Right atrium auricular region (tissue), 2 donors: ENCODE results near the gene DDX51. TPM values are rescaled to one million over a fixed set of nuclear protein-coding genes. Genes with fewer than 3 reads are reported as not detected.

Experiments
- DNase-seq: peaks from one replicate; pipeline ENCODE4 v3.0.0-alpha.2; 2019; ENCODE audit warnings: low spot score
- H3K27ac ChIP-seq, 2 donors: fragments of 200-600 bp; sonication (generic); 1 replicate in 1 of 2; 2 replicates in 1 of 2; pipeline ENCODE4 v1.5.1; 2016 to 2019
- H3K27me3 ChIP-seq, 2 donors: fragments of 200-600 bp; sonication (generic); one replicate each; pipeline versions ENCODE4 v1.5.1 to v1.6.0; 2017 to 2019
- H3K36me3 ChIP-seq: fragments of 200-600 bp; sonication (generic); one replicate; pipeline ENCODE4 v1.5.1; 2016
- H3K4me1 ChIP-seq, 2 donors: fragments of 200-600 bp; sonication (generic); one replicate each; pipeline versions ENCODE4 v1.5.1 to v1.6.0; 2017 to 2019
- H3K4me3 ChIP-seq, 2 donors: fragments of 200-600 bp; sonication (generic); 1 replicate in 1 of 2; 2 replicates in 1 of 2; pipeline ENCODE4 v1.5.1; 2017 to 2019; ENCODE audit warnings: mild to moderate bottlenecking in 1 of 2, moderate library complexity in 1 of 2
- H3K9me3 ChIP-seq, 2 donors: fragments of 200-600 bp; sonication (generic); one replicate each; pipeline ENCODE4 v1.5.1; 2019
- total RNA-seq, 2 donors: library from RNA; depleted of rRNA; stranded (reverse); fragments of >200 nt; gene quantifications; one replicate each; pipeline ENCODE4 v1.1.0, GENCODE V29; 2016
- TF ChIP-seq, protein P1 (sequence below), 2 donors: fragments of 200-600 bp; sonication (generic); IDR thresholded peaks; one replicate each; pipeline ENCODE4 v1.5.1; 2019; ENCODE audit warnings: antibody characterized with exemption in 2 of 2

Gene DDX51
- total RNA-seq, 2 donors from 2014 or later, result 6.6 to 8.0 TPM

DNA sequence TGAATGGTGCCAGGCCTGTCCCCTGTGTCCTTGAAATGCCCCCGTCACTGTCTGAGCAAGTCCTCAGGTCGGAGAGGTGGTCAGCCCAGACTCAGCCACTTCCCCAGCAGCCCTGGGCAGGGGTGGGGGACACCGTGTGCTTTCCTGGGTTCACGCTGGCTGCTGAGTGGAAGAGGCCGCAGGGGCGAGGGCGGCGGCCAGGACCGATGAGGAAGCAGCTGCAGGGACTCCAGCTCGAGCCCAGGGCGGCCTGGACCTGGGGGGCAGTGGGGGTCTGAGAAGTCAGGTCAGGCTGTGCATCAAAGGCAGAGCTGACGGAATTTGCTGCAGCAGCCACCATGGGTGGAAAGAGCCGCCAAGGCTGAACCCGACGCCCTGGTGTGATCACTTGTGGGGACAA lies 28.5 kb upstream of the DDX51 start:
- Histone ChIP-seq H3K4me3 (no peak overlapping the region), H3K36me3 (no peaks in the 10 kb centered on the region), H3K27ac (no peak overlapping the region), H3K27me3 (no peaks in the 10 kb centered on the region), H3K4me1 (no peaks in the 10 kb centered on the region), H3K9me3 (no peaks in the 10 kb centered on the region)
- no peak for DNase-seq
- TF ChIP-seq, protein P1, sequence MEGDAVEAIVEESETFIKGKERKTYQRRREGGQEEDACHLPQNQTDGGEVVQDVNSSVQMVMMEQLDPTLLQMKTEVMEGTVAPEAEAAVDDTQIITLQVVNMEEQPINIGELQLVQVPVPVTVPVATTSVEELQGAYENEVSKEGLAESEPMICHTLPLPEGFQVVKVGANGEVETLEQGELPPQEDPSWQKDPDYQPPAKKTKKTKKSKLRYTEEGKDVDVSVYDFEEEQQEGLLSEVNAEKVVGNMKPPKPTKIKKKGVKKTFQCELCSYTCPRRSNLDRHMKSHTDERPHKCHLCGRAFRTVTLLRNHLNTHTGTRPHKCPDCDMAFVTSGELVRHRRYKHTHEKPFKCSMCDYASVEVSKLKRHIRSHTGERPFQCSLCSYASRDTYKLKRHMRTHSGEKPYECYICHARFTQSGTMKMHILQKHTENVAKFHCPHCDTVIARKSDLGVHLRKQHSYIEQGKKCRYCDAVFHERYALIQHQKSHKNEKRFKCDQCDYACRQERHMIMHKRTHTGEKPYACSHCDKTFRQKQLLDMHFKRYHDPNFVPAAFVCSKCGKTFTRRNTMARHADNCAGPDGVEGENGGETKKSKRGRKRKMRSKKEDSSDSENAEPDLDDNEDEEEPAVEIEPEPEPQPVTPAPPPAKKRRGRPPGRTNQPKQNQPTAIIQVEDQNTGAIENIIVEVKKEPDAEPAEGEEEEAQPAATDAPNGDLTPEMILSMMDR (IDR thresholded peaks at IDR 0.05), result no peak

DNA sequence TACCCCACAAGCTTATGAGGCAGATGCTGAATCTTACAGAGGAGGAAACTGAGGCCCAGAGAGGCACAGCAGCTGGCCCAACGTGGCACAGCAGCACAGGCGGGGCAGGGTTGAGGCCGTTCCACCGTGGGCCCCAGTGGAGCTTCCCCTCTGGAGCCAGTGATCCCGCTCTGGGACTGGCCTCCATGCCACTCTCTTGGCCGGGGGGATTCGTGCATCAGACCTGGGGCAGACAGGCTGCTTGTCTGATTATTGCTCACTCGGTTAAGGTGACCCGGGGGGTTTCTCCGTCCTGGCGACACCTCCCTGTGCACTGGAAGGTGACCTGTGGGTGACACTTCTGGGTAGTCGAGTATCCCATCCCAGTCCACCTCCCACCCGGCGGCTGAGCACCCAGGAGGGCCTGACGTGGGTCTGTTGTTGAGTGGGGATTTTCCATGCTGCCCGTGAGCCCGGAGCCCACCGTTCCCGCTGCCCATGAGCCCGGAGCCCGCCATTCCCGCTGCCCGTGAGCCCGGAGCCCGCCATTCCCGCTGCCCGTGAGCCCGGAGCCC lies 27.9 kb upstream of the DDX51 start:
- DNase-seq, result no peak
- no peak overlapping the region for H3K4me3 ChIP-seq
- H3K27me3 ChIP-seq, result no peaks in the 10 kb centered on the region
- no peaks in the 10 kb centered on the region for H3K9me3 ChIP-seq
- TF ChIP-seq, protein P1 (IDR thresholded peaks at IDR 0.05), result no peak
- H3K4me1 ChIP-seq, result no peaks in the 10 kb centered on the region
- H3K27ac ChIP-seq, result no peak overlapping the region
- no peaks in the 10 kb centered on the region for H3K36me3 ChIP-seq

DNA sequence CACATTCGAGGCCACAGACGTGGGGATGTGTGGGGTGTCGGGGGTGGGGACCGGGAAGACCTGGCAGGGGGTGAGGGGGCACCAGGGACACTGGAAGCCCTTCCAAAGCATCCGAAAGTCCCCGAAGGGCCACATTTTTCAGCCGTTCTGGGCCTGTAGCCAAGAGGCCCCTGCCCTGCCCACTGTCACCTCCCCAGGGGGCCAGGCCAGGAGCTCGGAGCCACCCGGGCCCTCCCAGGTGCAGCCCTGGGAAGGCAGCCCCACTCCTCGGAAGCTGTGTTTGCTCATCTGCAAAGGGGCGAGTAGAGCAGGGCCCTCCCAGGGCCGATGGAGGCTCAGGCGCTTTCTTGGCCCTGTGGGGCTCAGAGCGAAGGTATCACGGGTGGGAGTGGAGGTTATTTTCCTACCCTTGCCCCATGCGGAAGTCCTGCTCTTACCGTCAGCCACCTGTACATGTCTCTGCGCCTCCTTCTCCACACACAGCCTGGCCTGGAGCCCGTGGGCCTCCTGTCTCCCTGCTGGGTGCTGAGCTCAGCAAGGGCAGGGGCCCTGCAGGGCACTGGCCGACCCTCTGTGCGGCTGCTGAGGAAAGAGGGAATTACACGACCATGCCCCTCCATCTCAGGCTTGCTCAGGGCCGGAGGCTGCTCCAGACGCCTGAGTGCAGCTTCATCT lies 27.3 kb upstream of the DDX51 start:
- no peaks in the 10 kb centered on the region for H3K27me3 ChIP-seq
- no peaks in the 10 kb centered on the region for H3K9me3 ChIP-seq
- no peaks in the 10 kb centered on the region for H3K36me3 ChIP-seq
- no peaks in the 10 kb centered on the region for H3K4me1 ChIP-seq
- DNase-seq, result no peak
- H3K4me3 ChIP-seq, result no peak overlapping the region
- H3K27ac ChIP-seq, result no peak overlapping the region
- TF ChIP-seq, protein P1 (IDR thresholded peaks at IDR 0.05), result no peak

DNA sequence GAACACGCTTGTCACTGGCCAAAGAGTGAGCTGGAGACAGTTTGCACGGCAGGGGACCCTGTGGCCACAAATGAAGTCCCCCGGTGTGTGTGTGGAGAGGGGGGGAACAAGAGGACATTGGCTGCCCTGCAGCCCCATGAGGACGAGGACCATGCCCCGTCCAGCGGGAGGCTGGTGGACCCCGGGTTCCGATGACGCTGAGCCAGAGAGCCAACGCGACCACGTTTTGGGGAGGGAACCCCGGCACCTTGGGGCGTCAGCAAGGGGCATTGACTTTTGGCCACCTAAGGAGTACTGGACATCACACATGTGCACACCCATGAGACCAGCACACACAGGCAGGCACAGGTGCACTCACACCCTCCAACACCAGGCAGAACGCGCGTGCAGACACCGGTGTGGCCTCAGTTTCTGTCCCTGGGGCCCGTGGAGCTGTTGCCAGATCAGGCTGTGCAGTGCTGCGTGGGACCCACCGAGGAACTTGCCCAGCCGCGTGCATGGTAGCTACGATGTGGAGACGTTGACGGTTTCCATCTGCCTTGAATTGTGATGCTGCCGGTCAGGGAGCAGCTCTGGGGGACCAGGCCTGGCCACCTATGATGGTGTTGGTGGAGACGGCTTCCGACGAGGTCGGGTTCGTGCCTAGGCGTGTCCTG lies 26.6 kb upstream of the DDX51 start:
- H3K36me3 ChIP-seq, result no peaks in the 10 kb centered on the region
- no peaks in the 10 kb centered on the region for H3K4me1 ChIP-seq
- no peaks in the 10 kb centered on the region for H3K27me3 ChIP-seq
- no peak for DNase-seq
- no peak overlapping the region for H3K27ac ChIP-seq
- TF ChIP-seq, protein P1 (IDR thresholded peaks at IDR 0.05), result no peak
- no peaks in the 10 kb centered on the region for H3K9me3 ChIP-seq
- no peak overlapping the region for H3K4me3 ChIP-seq

DNA sequence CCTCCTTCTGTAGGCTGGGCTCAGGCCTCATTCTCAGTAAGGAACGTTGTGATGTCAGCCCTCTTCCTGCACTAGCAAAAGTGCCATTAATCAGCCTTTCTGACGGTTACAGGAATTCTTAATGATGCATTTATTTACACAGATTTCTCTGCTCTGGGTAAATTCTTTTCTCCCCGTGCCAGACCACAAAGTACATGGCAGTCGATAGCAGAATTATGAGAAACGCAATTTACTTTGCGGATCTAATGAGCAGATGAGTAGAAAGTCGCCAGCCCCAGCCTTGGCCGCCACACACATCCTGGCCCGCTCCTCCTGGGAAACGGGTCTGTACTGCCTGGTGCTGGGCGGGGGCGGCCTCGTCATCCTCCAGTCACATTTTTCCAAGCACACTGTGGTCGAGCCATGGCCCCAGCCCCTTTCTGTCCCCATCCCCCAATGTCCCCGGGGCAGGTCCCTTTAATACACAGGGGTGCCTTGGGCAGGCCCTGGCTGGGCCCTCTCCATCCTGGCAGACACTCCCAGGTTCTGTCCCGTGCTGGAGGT lies 26.0 kb upstream of the DDX51 start:
- no peaks in the 10 kb centered on the region for H3K9me3 ChIP-seq

More for the DNA sequence above, 26.0 kb upstream of the DDX51 start:
- H3K4me1 ChIP-seq, result no peaks in the 10 kb centered on the region
- TF ChIP-seq, protein P1 (IDR thresholded peaks at IDR 0.05), result no peak
- no peaks in the 10 kb centered on the region for H3K27me3 ChIP-seq
- no peaks in the 10 kb centered on the region for H3K36me3 ChIP-seq
- no peak overlapping the region for H3K27ac ChIP-seq
- no peak for DNase-seq
- no peak overlapping the region for H3K4me3 ChIP-seq
